Caki2 (cell line): ENCODE measurements around the gene RNMT. TPM values are rescaled to one million over a fixed set of nuclear protein-coding genes. Genes with fewer than 3 reads are reported as not detected.
A peak's percentile ranks its signal among the peaks of the same experiment; 100 is the strongest.

ENCODE experiments used
- DNase-seq: peaks from one replicate; pipeline ENCODE4 v3.0.0-alpha.2; 2015; ENCODE audit warnings: low read depth
- in situ Hi-C: cut with HindIII; loops from 2 replicates; pipeline ENCODE4 v1.10.0; 2016; ENCODE audit warnings: low sequenced_read_pairs, low pct_unique_long_range_greater_than_20kb, mixed read lengths
- total RNA-seq: library from RNA; depleted of rRNA; stranded (reverse); fragments of >200 nt; shearing (Covaris generic); gene quantifications from 2 replicates; pipeline ENCODE4 v1.2.3, GENCODE V29; 2014; ENCODE audit warnings: low replicate concordance; rRNA removed

RNMT gene
- total RNA-seq, 1 experiment from 2014 or later = 17.9 TPM

GRCh38 chr18:13801260-13801601 is 74.8 kb downstream of the RNMT start:
- DNase-seq = no peak
- in situ Hi-C loops = no loop called here

GRCh38 chr18:13804305-13804704 is 77.8 kb downstream of the RNMT start:
- in situ Hi-C loops = no loop called here
- no peak for DNase-seq

- no peak for DNase-seq
- in situ Hi-C loops = no loop called here
Observed at GRCh38 chr18:13808294-13809042, 82.0 kb downstream of the RNMT start.

GRCh38 chr18:13809043-13809430 is 82.6 kb downstream of the RNMT start:
- in situ Hi-C loops = no loop called here
- DNase-seq = no peak

GRCh38 chr18:13809531-13810255 is 83.2 kb downstream of the RNMT start:
- no peak for DNase-seq
- in situ Hi-C loops = no loop called here

- in situ Hi-C loops = no loop called here
- DNase-seq = no peak
Observed at GRCh38 chr18:13810950-13811485, 84.5 kb downstream of the RNMT start.

GRCh38 chr18:13811993-13812392 is 85.5 kb downstream of the RNMT start:
- DNase-seq = no peak
- in situ Hi-C loops = no loop called here

- in situ Hi-C loops = no loop called here
- peak; percentile 50 for DNase-seq
Observed at GRCh38 chr18:13813271-13813849, 86.9 kb downstream of the RNMT start.

Other genes starting within 250 kb of the RNMT start
- gene FAM210A, start 115 bp upstream of the RNMT start, total RNA-seq = 34.9 and 49.6 TPM in 2 replicates
- gene MC5R, start 97.5 kb downstream of the RNMT start, total RNA-seq = not detected in 2 replicates
- gene MC2R, start 188.9 kb downstream of the RNMT start, total RNA-seq = not detected in 2 replicates